Measurements from ENCODE around the gene HOXA3. TPM values are rescaled to one million over a fixed set of nuclear protein-coding genes. Genes with fewer than 3 reads are reported as not detected.

The HOXA3 gene
- total and polyA plus RNA-seq, 7 donors: 3.9 to 20.8 (median 10.3) TPM

GRCh38 chr7:27133409-27134231, 18.8 kb downstream of the HOXA3 start:
- peaks cover 0 to 88% (median 66%) of the 10 kb centered on the region in 4 donors for H3K4me1 ChIP-seq
- peak overlapping the region; percentile 55 to 99 (median 92) for H3K27ac ChIP-seq
- no peaks in the 10 kb centered on the region for H3K36me3 ChIP-seq
- DNase-seq: peak; percentile 64
- H3K27me3 ChIP-seq: no peaks in the 10 kb centered on the region
- no peak overlapping the region for H3K4me3 ChIP-seq
- WGBS, 2 donors: 16 to 61% methylated on average over 18 of the region's 18 CpGs
- intact Hi-C loops (cut with DNase I): no loop called here
- TF ChIP-seq CTCF (IDR thresholded peaks at IDR 0.05) (no peak), POLR2A (IDR thresholded peaks at IDR 0.05) (no peak), POLR2AphosphoS5 (IDR thresholded peaks at IDR 0.05) (peak in 1 of 4 donors; percentile 12), EP300 (IDR thresholded peaks at IDR 0.05) (no peak)
- H3K9me3 ChIP-seq: no peaks in the 10 kb centered on the region

GRCh38 chr7:27132978-27133377, 19.4 kb downstream of the HOXA3 start:
- DNase-seq: peak; percentile 6
- H3K9me3 ChIP-seq: no peaks in the 10 kb centered on the region
- peaks cover 0 to 88% (median 68%) of the 10 kb centered on the region in 4 donors for H3K4me1 ChIP-seq
- H3K36me3 ChIP-seq: no peaks in the 10 kb centered on the region
- 11 to 53% methylated on average over 6 of the region's 6 CpGs for WGBS, 2 donors
- intact Hi-C loops (cut with DNase I): no loop called here
- no peaks in the 10 kb centered on the region for H3K27me3 ChIP-seq
- peak overlapping the region; percentile 55 to 99 (median 92) for H3K27ac ChIP-seq
- TF ChIP-seq POLR2AphosphoS5 (IDR thresholded peaks at IDR 0.05) (no peak), EP300 (IDR thresholded peaks at IDR 0.05) (no peak), CTCF (IDR thresholded peaks at IDR 0.05) (no peak), POLR2A (IDR thresholded peaks at IDR 0.05) (no peak)
- H3K4me3 ChIP-seq: no peak overlapping the region

- intact Hi-C loops (cut with DNase I): no loop called here
- peaks cover 0 to 88% (median 72%) of the 10 kb centered on the region in 4 donors for H3K4me1 ChIP-seq
- 28 to 69% methylated on average over 2 of the region's 2 CpGs for WGBS, 2 donors
- H3K27me3 ChIP-seq: no peaks in the 10 kb centered on the region
- no peak for DNase-seq
- H3K27ac ChIP-seq: peak overlapping the region in 3 of 4 donors; percentile 91 to 99 (median 93)
- H3K9me3 ChIP-seq: no peaks in the 10 kb centered on the region
- no peaks in the 10 kb centered on the region for H3K36me3 ChIP-seq
- TF ChIP-seq EP300 (IDR thresholded peaks at IDR 0.05) (no peak), POLR2AphosphoS5 (IDR thresholded peaks at IDR 0.05) (no peak), CTCF (IDR thresholded peaks at IDR 0.05) (no peak)
- H3K4me3 ChIP-seq: no peak overlapping the region
Observed at GRCh38 chr7:27132214-27132613, 20.2 kb downstream of the HOXA3 start.

GRCh38 chr7:27131390-27131819, 21.0 kb downstream of the HOXA3 start:
- intact Hi-C loops (cut with DNase I): loop anchor here (2.0 kb wide), 1 partner anchor 33 kb away; no protein-coding TSS in a partner anchor
- Histone ChIP-seq H3K27me3 (no peaks in the 10 kb centered on the region), H3K9me3 (no peaks in the 10 kb centered on the region), H3K27ac (peak overlapping the region; percentile 91 to 99 (median 94)), H3K4me3 (peak overlapping the region; percentile 65 to 88 (median 80)), H3K4me1 (peaks cover 0 to 88% (median 68%) of the 10 kb centered on the region in 4 donors), H3K36me3 (no peaks in the 10 kb centered on the region)
- DNase-seq: no peak
- TF ChIP-seq CTCF (IDR thresholded peaks at IDR 0.05): no peak
- TF ChIP-seq POLR2A (IDR thresholded peaks at IDR 0.05): no peak
- no peak for TF ChIP-seq EP300 (IDR thresholded peaks at IDR 0.05)
- WGBS, 2 donors: 13 to 50% methylated on average over 12 of the region's 12 CpGs
